Gastrocnemius medialis (tissue), 4 donors: Measurements from ENCODE around the gene MRNIP.

Source experiments
- CTCF ChIP-seq, 5 experiments: fragments of 450-650 bp in 3 of 5; fragments of 200-600 bp in 2 of 5; sonication (generic) in 2 of 5; IDR thresholded peaks in 4 of 5; conservative IDR thresholded peaks in 1 of 5; 1 replicate in 4 of 5; 2 replicates in 1 of 5; pipeline ENCODE4 v1.5.1; 2016 to 2019; ENCODE audit warnings: antibody characterized with exemption in 5 of 5, mild to moderate bottlenecking in 3 of 5, moderate library complexity in 3 of 5
- POLR2A ChIP-seq, 2 donors: fragments of 450-650 bp; IDR thresholded peaks; one replicate each; pipeline ENCODE4 v1.6.1; 2017; ENCODE audit warnings: antibody characterized with exemption in 2 of 2, mild to moderate bottlenecking in 2 of 2, moderate library complexity in 2 of 2

GRCh38 chr5:179822059-179822432 lies 36.6 kb downstream of the MRNIP start:
- TF ChIP-seq POLR2A (IDR thresholded peaks at IDR 0.05), result no peak
- no peak for TF ChIP-seq CTCF (IDR thresholded peaks at IDR 0.05 in 4 of 5, conservative IDR thresholded peaks at IDR 0.05 in 1 of 5)
